ENCODE measurements around the gene MYO10.

Gene MYO10

GRCh38 chr5:16797951-16798350, 138.1 kb downstream of the MYO10 start:
- no peaks in the 10 kb centered on the region for H3K9me3 ChIP-seq (ENCODE audit: control insufficient read depth, low read length)
- H3K36me3 ChIP-seq (ENCODE audit: control insufficient read depth, insufficient read depth, low read length): no peaks in the 10 kb centered on the region
- H3K4me3 ChIP-seq (ENCODE audit: low read depth, low read length): no peak overlapping the region
- H3K9ac ChIP-seq: no peak overlapping the region
- TF ChIP-seq CTCF (IDR thresholded peaks at IDR 0.05): no peak
- no peak overlapping the region for H3K27ac ChIP-seq
- no peak overlapping the region for H3K4me2 ChIP-seq (ENCODE audit: low read length)
- no peaks in the 10 kb centered on the region for H3K4me1 ChIP-seq
- H3K79me2 ChIP-seq: no peaks in the 10 kb centered on the region
- no peak overlapping the region for H2AFZ ChIP-seq
- H3K27me3 ChIP-seq (ENCODE audit: control insufficient read depth, insufficient read depth, low read length): no peaks in the 10 kb centered on the region

GRCh38 chr5:16794269-16794913, 141.7 kb downstream of the MYO10 start:
- H3K4me1 ChIP-seq: no peaks in the 10 kb centered on the region
- H3K79me2 ChIP-seq: no peaks in the 10 kb centered on the region
- no peaks in the 10 kb centered on the region for H3K36me3 ChIP-seq (ENCODE audit: control insufficient read depth, insufficient read depth, low read length)
- H3K9ac ChIP-seq: no peak overlapping the region
- H3K9me3 ChIP-seq (ENCODE audit: control insufficient read depth, low read length): no peaks in the 10 kb centered on the region
- no peak for TF ChIP-seq CTCF (IDR thresholded peaks at IDR 0.05)
- no peak overlapping the region for H3K4me3 ChIP-seq (ENCODE audit: low read depth, low read length)
- no peak overlapping the region for H2AFZ ChIP-seq
- no peaks in the 10 kb centered on the region for H3K27me3 ChIP-seq (ENCODE audit: control insufficient read depth, insufficient read depth, low read length)
- no peak overlapping the region for H3K27ac ChIP-seq
- no peak overlapping the region for H3K4me2 ChIP-seq (ENCODE audit: low read length)

GRCh38 chr5:16792598-16793275, 143.4 kb downstream of the MYO10 start:
- Histone ChIP-seq H3K9me3 (ENCODE audit: control insufficient read depth, low read length) (no peaks in the 10 kb centered on the region), H3K4me3 (ENCODE audit: low read depth, low read length) (no peak overlapping the region), H3K27me3 (ENCODE audit: control insufficient read depth, insufficient read depth, low read length) (no peaks in the 10 kb centered on the region), H3K27ac (no peak overlapping the region), H3K36me3 (ENCODE audit: control insufficient read depth, insufficient read depth, low read length) (no peaks in the 10 kb centered on the region), H3K4me2 (ENCODE audit: low read length) (no peak overlapping the region), H2AFZ (no peak overlapping the region), H3K79me2 (no peaks in the 10 kb centered on the region), H3K9ac (no peak overlapping the region), H3K4me1 (no peaks in the 10 kb centered on the region)
- TF ChIP-seq CTCF (IDR thresholded peaks at IDR 0.05): no peak

- H3K9ac ChIP-seq: no peak overlapping the region
- H3K27ac ChIP-seq: no peak overlapping the region
- no peaks in the 10 kb centered on the region for H3K9me3 ChIP-seq (ENCODE audit: control insufficient read depth, low read length)
- no peaks in the 10 kb centered on the region for H3K4me1 ChIP-seq
- H3K4me2 ChIP-seq (ENCODE audit: low read length): no peak overlapping the region
- no peaks in the 10 kb centered on the region for H3K27me3 ChIP-seq (ENCODE audit: control insufficient read depth, insufficient read depth, low read length)
- H3K4me3 ChIP-seq (ENCODE audit: low read depth, low read length): no peak overlapping the region
- H3K79me2 ChIP-seq: no peaks in the 10 kb centered on the region
- H3K36me3 ChIP-seq (ENCODE audit: control insufficient read depth, insufficient read depth, low read length): no peaks in the 10 kb centered on the region
- no peak for TF ChIP-seq CTCF (IDR thresholded peaks at IDR 0.05)
- H2AFZ ChIP-seq: no peak overlapping the region
Measured at GRCh38 chr5:16791904-16792597, 144.0 kb downstream of the MYO10 start.
